Kidney (tissue), 14 donors: ENCODE results near the gene ZNF512B. TPM values are rescaled to one million over a fixed set of nuclear protein-coding genes. Genes with fewer than 3 reads are reported as not detected.
A peak's percentile ranks its signal among the peaks of the same experiment; 100 is the strongest.

Experiments used
- DNase-seq, 5 donors: peaks; one replicate each; pipeline ENCODE4 v3.0.0-alpha.2; 2013 to 2020
- FAIRE-seq: peaks from 2 replicates; lab custom pipeline; 2012; peaks lifted over from hg19 to GRCh38; lab: Jason Lieb, UNC
- H3K27ac ChIP-seq, 2 donors: one replicate each; pipeline ENCODE4 v1.7.0; 2013; ENCODE audit warnings: low read depth in 2 of 2, low read length in 2 of 2, inconsistent platforms in 1 of 2
- H3K27me3 ChIP-seq: one replicate; pipeline ENCODE4 v1.7.1; 2013; ENCODE audit warnings: low read length, inconsistent platforms; ENCODE audit not compliant: control insufficient read depth, insufficient read depth
- H3K36me3 ChIP-seq, 3 donors: one replicate each; pipeline versions ENCODE4 v1.7.0 to v1.7.1; 2013; ENCODE audit warnings: low read length in 3 of 3, control low read depth in 1 of 3, inconsistent platforms in 1 of 3; ENCODE audit not compliant: insufficient read depth in 3 of 3, control insufficient read depth in 2 of 3
- H3K4me1 ChIP-seq, 3 donors: one replicate each; pipeline versions ENCODE4 v1.7.0 to v1.7.1; 2013; ENCODE audit warnings: low read length in 3 of 3, inconsistent platforms in 1 of 3, low read depth in 1 of 3; ENCODE audit not compliant: control insufficient read depth in 2 of 3, insufficient read depth in 2 of 3
- H3K4me3 ChIP-seq, 3 donors: one replicate each; pipeline versions ENCODE4 v1.7.0 to v1.8.1; 2013; ENCODE audit warnings: low read length in 3 of 3, control low read depth in 1 of 3, inconsistent platforms in 1 of 3
- H3K9ac ChIP-seq, 3 donors: one replicate each; pipeline versions ENCODE4 v1.7.0 to v1.7.1; 2013; ENCODE audit warnings: low read length in 3 of 3, control low read depth in 1 of 3, inconsistent platforms in 1 of 3
- H3K9me3 ChIP-seq, 3 donors: one replicate each; pipeline versions ENCODE4 v1.7.0 to v1.7.1; 2013; ENCODE audit warnings: low read length in 3 of 3, control low read depth in 1 of 3, inconsistent platforms in 1 of 3; ENCODE audit not compliant: control insufficient read depth in 2 of 3, insufficient read depth in 1 of 3
- intact Hi-C: fragments of 100-400 bp; cut with DNase I; formaldehyde crosslinking; loops from one replicate; pipeline ENCODE4 v1.11.1; 2022
- polyA plus RNA-seq: library from polyadenylated mRNA; stranded (reverse); fragments of 350-450 nt; fragmentation: Illumina TruSeq; extraction: RNeasy Lipid Tissue Mini Kit (QIAGEN cat#74804); gene quantifications from one replicate; pipeline ENCODE4 v1.2.3, GENCODE V29; 2014; ENCODE audit warnings: low read depth, low replicate concordance; ENCODE audit not compliant: insufficient read depth
- total RNA-seq: library from RNA; stranded (reverse); fragmentation: NEBNext Ultra II Directional; extraction: Animal tissue kit (Norgen Biotek cat#: 25700); gene quantifications from one replicate; pipeline ENCODE4 v1.2.1, GENCODE V29; 2021
- TF ChIP-seq, protein P1 (sequence below): IDR thresholded peaks from 3 replicates; pipeline ENCODE4 v1.5.1; 2012; ENCODE audit warnings: mild to moderate bottlenecking, moderate library complexity, borderline replicate concordance; ENCODE audit not compliant: insufficient read depth; ENCODE audit errors: extremely low read depth
- donor health status: control.
- donor health status: control.
- donor health status: control.
- donor health status: control.
- donor health status: control.
- donor health status: DM: yes; HTN: yes; CAD: no.
- donor health status: Normal renal cell carcinoma (clear cell type).

The ZNF512B gene
- total and polyA plus RNA-seq, 2 donors from 2014 or later: 8.6 to 19.2 TPM

DNA sequence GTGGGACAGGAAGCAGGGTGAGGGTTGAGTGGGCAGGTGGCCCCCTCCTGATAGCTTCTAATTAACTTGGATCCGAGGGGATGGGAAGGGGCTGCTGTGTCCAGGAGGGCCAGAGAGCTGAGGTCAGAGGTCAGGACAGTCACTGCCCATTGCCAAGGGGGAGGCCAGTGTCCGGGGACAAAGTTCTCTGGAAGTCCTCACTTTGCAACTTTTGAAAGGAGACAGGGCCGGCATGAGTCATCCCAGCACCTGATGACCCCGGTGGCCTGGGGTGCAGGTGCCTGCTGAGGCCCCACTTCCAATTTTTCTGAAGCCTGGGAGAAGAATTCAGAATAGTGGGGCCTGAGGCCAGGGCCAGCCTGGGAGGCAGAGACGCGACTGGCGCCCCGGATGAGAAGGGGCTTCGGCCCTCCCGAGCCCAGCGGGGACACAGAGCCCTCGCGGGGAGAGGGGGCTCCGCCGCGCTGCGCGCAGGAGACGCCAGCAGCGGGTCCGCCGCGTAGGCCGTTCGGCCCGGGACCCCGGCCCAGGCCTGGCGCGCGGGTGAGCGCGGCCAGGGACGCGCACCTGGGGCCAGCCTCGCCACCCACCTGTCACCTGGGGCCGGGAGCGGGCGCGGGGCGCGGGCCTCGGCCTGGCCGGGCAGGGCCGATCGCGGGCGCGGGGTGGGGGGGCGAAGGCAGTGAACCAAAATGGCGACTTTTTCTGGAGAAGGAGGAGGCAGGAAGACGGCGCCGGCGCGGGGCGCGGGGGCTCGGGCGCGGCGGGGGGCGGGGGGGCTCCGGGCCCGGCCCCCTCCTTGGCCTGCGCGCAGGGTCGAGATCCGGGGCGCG lies 586 bp downstream of the ZNF512B start:
- H3K27ac ChIP-seq: peak overlapping the region; percentile 9 to 45

DNA sequence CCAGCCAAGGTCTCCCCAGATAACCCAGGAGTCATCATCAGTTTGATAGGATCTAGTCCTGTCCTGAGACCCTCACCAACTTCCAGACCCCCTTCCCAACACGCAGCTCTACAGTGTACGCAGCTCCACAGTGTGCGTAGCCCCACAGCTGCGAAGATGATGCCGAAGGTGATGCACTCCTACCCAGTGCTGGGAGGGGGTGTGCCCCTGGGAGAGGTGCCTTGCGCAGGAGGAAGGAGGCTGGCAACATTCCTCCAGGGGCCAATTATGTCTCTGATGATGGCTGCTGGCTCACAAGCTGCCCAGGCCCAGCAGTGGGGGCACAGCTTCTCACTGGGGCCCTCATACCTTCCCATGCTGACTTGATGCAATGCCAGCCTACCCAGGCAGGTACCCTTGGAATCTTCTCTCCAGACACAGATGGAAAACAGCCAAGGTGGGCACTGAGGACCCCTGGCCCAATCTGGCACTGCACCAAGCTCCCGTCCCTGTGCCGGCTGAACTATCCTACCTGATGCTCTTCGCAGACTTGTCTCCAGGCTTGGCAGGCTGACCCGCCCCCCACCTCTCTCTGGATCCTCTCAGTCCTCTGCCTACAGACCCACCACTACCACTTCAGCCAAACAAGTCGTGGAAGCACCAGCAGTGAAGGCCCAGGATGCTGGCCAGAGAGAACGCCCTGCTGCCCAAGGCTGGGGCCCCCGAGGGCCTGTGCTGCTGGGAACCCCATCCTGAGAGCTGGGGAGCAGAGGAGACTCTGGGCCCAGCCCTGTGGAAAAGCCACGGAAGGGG lies 1.4 kb downstream of the ZNF512B start:
- H3K9ac ChIP-seq: peak overlapping the region in 2 of 3 donors; percentile 60 to 89
- FAIRE-seq: no peak
- intact Hi-C loops: no loop called here
- no peaks in the 10 kb centered on the region for H3K9me3 ChIP-seq
- H3K4me3 ChIP-seq: peak overlapping the region; percentile 40 to 70 (median 52)
- H3K27me3 ChIP-seq: no peaks in the 10 kb centered on the region
- H3K36me3 ChIP-seq: peaks cover 7 to 13% (median 10%) of the 10 kb centered on the region in 3 donors
- H3K4me1 ChIP-seq: peaks cover 0 to 10% (median 4%) of the 10 kb centered on the region in 3 donors
- TF ChIP-seq, protein P1, sequence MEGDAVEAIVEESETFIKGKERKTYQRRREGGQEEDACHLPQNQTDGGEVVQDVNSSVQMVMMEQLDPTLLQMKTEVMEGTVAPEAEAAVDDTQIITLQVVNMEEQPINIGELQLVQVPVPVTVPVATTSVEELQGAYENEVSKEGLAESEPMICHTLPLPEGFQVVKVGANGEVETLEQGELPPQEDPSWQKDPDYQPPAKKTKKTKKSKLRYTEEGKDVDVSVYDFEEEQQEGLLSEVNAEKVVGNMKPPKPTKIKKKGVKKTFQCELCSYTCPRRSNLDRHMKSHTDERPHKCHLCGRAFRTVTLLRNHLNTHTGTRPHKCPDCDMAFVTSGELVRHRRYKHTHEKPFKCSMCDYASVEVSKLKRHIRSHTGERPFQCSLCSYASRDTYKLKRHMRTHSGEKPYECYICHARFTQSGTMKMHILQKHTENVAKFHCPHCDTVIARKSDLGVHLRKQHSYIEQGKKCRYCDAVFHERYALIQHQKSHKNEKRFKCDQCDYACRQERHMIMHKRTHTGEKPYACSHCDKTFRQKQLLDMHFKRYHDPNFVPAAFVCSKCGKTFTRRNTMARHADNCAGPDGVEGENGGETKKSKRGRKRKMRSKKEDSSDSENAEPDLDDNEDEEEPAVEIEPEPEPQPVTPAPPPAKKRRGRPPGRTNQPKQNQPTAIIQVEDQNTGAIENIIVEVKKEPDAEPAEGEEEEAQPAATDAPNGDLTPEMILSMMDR: no peak
- DNase-seq: peak in 2 of 5 donors; percentile 1 to 37
- H3K27ac ChIP-seq: peak overlapping the region; percentile 9 to 45

More for the DNA sequence above, 586 bp downstream of the ZNF512B start:
- intact Hi-C loops: no loop called here
- H3K9ac ChIP-seq: peak overlapping the region; percentile 10 to 89 (median 60)
- no peaks in the 10 kb centered on the region for H3K27me3 ChIP-seq
- H3K4me3 ChIP-seq: peak overlapping the region; percentile 40 to 70 (median 52)
- peaks cover 0 to 14% (median 4%) of the 10 kb centered on the region in 3 donors for H3K4me1 ChIP-seq
- FAIRE-seq: no peak
- DNase-seq: peak in 4 of 5 donors; percentile 31 to 81 (median 62)
- TF ChIP-seq, protein P1: no peak
- H3K36me3 ChIP-seq: peaks cover 6 to 10% (median 7%) of the 10 kb centered on the region in 3 donors
- H3K9me3 ChIP-seq: no peaks in the 10 kb centered on the region

DNA sequence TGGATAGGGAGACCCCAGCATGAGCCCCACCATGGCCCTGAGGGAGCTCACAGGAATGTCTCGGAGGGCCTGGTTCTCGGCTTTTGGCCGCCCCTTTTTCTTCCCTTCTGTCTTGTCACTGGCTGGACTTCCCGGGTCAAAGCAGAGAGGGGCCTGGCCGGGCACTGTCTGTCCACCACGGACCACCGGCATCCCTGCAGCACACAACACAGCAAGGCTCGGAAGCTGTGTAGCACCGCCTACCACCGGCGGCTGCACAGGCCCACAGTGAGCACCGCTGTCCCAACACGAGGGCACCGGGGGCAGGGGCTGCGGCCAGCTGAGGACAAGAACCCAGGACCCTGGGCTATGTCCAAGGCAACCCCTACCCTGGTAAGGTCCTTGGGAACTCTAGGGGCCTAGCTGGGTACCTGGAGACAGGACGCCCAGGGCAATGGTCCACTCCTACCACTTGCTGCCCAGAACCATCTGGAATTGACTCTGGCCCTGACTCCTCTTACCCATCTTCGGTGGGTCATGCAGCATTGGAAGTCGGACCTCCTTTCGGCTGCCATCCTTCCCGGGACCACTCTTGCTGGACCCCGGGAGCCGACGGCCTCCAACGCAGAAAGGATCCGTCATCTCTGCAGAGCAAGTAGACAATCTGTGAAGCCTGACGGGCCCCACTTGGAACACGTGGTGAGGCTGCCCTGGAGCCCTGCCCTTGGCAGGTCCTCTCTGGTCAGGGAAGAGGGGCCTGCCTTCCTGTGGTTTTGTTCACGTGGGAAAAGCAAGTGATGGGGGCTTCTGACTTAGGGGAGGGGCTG lies 2.2 kb downstream of the ZNF512B start:
- peak in 1 of 5 donors; percentile 39 for DNase-seq
- Histone ChIP-seq H3K36me3 (peaks cover 7 to 13% (median 13%) of the 10 kb centered on the region in 3 donors), H3K9ac (no peak overlapping the region), H3K4me1 (peaks cover 0 to 10% (median 4%) of the 10 kb centered on the region in 3 donors), H3K9me3 (no peaks in the 10 kb centered on the region), H3K27me3 (no peaks in the 10 kb centered on the region), H3K4me3 (no peak overlapping the region), H3K27ac (no peak overlapping the region)
- TF ChIP-seq, protein P1: no peak
- intact Hi-C loops: no loop called here
- no peak for FAIRE-seq
